ENCODE results near the gene LRP2BP.
"Not testable (repeated sequence)": the region's sequence is repeated elsewhere in the genome, so short reads cannot be mapped to it uniquely, and the experiment has no call there.

LRP2BP gene

GRCh38 chr4:185369731-185370130 is 26.0 kb downstream of the LRP2BP start:
- no peak for TF ChIP-seq TAF1 (IDR thresholded peaks at IDR 0.05; ENCODE audit: low read depth, low read length)
- TF ChIP-seq POLR2AphosphoS5 (IDR thresholded peaks at IDR 0.05; ENCODE audit: low read depth, low read length) = no peak
- TF ChIP-seq PAX5 (IDR thresholded peaks at IDR 0.05; ENCODE audit: insufficient read depth, low read length, severe bottlenecking) = no peak
- TF ChIP-seq SPI1 (IDR thresholded peaks at IDR 0.05; ENCODE audit: low read depth, low read length) = no peak
- no peak for TF ChIP-seq POLR2A (IDR thresholded peaks at IDR 0.05; ENCODE audit: low read depth, low read length)
- TF ChIP-seq POU2F2 (IDR thresholded peaks at IDR 0.05; ENCODE audit: low read depth, low read length) = no peak
- no peak for DNase-seq (ENCODE audit: insufficient read length, low spot score)
- no peak for FAIRE-seq

GRCh38 chr4:185364886-185365285 is 30.8 kb downstream of the LRP2BP start:
- DNase-seq (ENCODE audit: insufficient read length, low spot score) (no peak), FAIRE-seq (no peak)
- TF ChIP-seq POLR2AphosphoS5 (IDR thresholded peaks at IDR 0.05; ENCODE audit: low read depth, low read length) (no peak), POLR2A (IDR thresholded peaks at IDR 0.05; ENCODE audit: low read depth, low read length) (no peak), PAX5 (IDR thresholded peaks at IDR 0.05; ENCODE audit: insufficient read depth, low read length, severe bottlenecking) (no peak), TAF1 (IDR thresholded peaks at IDR 0.05; ENCODE audit: low read depth, low read length) (no peak), POU2F2 (IDR thresholded peaks at IDR 0.05; ENCODE audit: low read depth, low read length) (no peak), SPI1 (IDR thresholded peaks at IDR 0.05; ENCODE audit: low read depth, low read length) (no peak)

GRCh38 chr4:185363251-185363650 is 32.5 kb downstream of the LRP2BP start:
- FAIRE-seq (no peak), DNase-seq (ENCODE audit: insufficient read length, low spot score) (no peak)
- TF ChIP-seq POU2F2 (IDR thresholded peaks at IDR 0.05; ENCODE audit: low read depth, low read length) (no peak), POLR2A (IDR thresholded peaks at IDR 0.05; ENCODE audit: low read depth, low read length) (no peak), PAX5 (IDR thresholded peaks at IDR 0.05; ENCODE audit: insufficient read depth, low read length, severe bottlenecking) (no peak), TAF1 (IDR thresholded peaks at IDR 0.05; ENCODE audit: low read depth, low read length) (no peak), POLR2AphosphoS5 (IDR thresholded peaks at IDR 0.05; ENCODE audit: low read depth, low read length) (no peak), SPI1 (IDR thresholded peaks at IDR 0.05; ENCODE audit: low read depth, low read length) (no peak)

- not testable (repeated sequence) for DNase-seq (ENCODE audit: insufficient read length, low spot score); FAIRE-seq
These were observed 33.2 kb downstream of the LRP2BP start for GRCh38 chr4:185362570-185362969.

GRCh38 chr4:185361872-185362271 is 33.9 kb downstream of the LRP2BP start:
- TF ChIP-seq PAX5 (IDR thresholded peaks at IDR 0.05; ENCODE audit: insufficient read depth, low read length, severe bottlenecking) = no peak
- no peak for TF ChIP-seq TAF1 (IDR thresholded peaks at IDR 0.05; ENCODE audit: low read depth, low read length)
- TF ChIP-seq POLR2AphosphoS5 (IDR thresholded peaks at IDR 0.05; ENCODE audit: low read depth, low read length) = no peak
- no peak for TF ChIP-seq SPI1 (IDR thresholded peaks at IDR 0.05; ENCODE audit: low read depth, low read length)
- no peak for TF ChIP-seq POU2F2 (IDR thresholded peaks at IDR 0.05; ENCODE audit: low read depth, low read length)
- no peak for TF ChIP-seq POLR2A (IDR thresholded peaks at IDR 0.05; ENCODE audit: low read depth, low read length)
- FAIRE-seq (no peak), DNase-seq (ENCODE audit: insufficient read length, low spot score) (no peak)

- TF ChIP-seq POLR2A (IDR thresholded peaks at IDR 0.05; ENCODE audit: low read depth, low read length) = 0 out of 2 replicates have a peak, but pooled peaks have one; percentile 16
- TF ChIP-seq SPI1 (IDR thresholded peaks at IDR 0.05; ENCODE audit: low read depth, low read length) = no peak
- FAIRE-seq (peak; percentile 76), DNase-seq (ENCODE audit: insufficient read length, low spot score) (no peak)
These were observed 35.8 kb downstream of the LRP2BP start for GRCh38 chr4:185359767-185360446.

GRCh38 chr4:185358959-185359358 is 36.8 kb downstream of the LRP2BP start:
- TF ChIP-seq SPI1 (IDR thresholded peaks at IDR 0.05; ENCODE audit: low read depth, low read length) (no peak), PAX5 (IDR thresholded peaks at IDR 0.05; ENCODE audit: insufficient read depth, low read length, severe bottlenecking) (no peak), POLR2AphosphoS5 (IDR thresholded peaks at IDR 0.05; ENCODE audit: low read depth, low read length) (no peak), POLR2A (IDR thresholded peaks at IDR 0.05; ENCODE audit: low read depth, low read length) (no peak), POU2F2 (IDR thresholded peaks at IDR 0.05; ENCODE audit: low read depth, low read length) (no peak), TAF1 (IDR thresholded peaks at IDR 0.05; ENCODE audit: low read depth, low read length) (no peak)
- no peak for FAIRE-seq
- no peak for DNase-seq (ENCODE audit: insufficient read length, low spot score)

- DNase-seq (ENCODE audit: insufficient read length, low spot score) = no peak
- FAIRE-seq = peak; percentile 88
- TF ChIP-seq POU2F2 (IDR thresholded peaks at IDR 0.05; ENCODE audit: low read depth, low read length) = no peak
- peak; percentile 92 for TF ChIP-seq SPI1 (IDR thresholded peaks at IDR 0.05; ENCODE audit: low read depth, low read length)
These were observed 37.2 kb downstream of the LRP2BP start for GRCh38 chr4:185358514-185358913.

GRCh38 chr4:185357733-185358440 is 37.8 kb downstream of the LRP2BP start:
- DNase-seq (ENCODE audit: insufficient read length, low spot score) (no peak), FAIRE-seq (no peak)
- no peak for TF ChIP-seq PAX5 (IDR thresholded peaks at IDR 0.05; ENCODE audit: insufficient read depth, low read length, severe bottlenecking)
- TF ChIP-seq POLR2AphosphoS5 (IDR thresholded peaks at IDR 0.05; ENCODE audit: low read depth, low read length) = no peak

GRCh38 chr4:185357211-185357610 is 38.5 kb downstream of the LRP2BP start:
- peak; percentile 72 for FAIRE-seq
- TF ChIP-seq PAX5 (IDR thresholded peaks at IDR 0.05; ENCODE audit: insufficient read depth, low read length, severe bottlenecking) = peak; percentile 23
- TF ChIP-seq POLR2AphosphoS5 (IDR thresholded peaks at IDR 0.05; ENCODE audit: low read depth, low read length) = no peak
- DNase-seq (ENCODE audit: insufficient read length, low spot score) = no peak
